GM12878 (cell line): ENCODE data around the gene PKD1. TPM values are rescaled to one million over a fixed set of nuclear protein-coding genes. Genes with fewer than 3 reads are reported as not detected.

Experiments used
- BRCA1 ChIP-seq: IDR thresholded peaks from 2 replicates; pipeline ENCODE4 v1.6.1; 2011; ENCODE audit warnings: low read depth, low read length, improper control_type of control experiment
- CHD1 ChIP-seq: IDR thresholded peaks from 2 replicates; pipeline ENCODE4 v1.6.1; 2012; ENCODE audit warnings: low read depth, low read length, improper control_type of control experiment
- CHD2 ChIP-seq: IDR thresholded peaks from 2 replicates; pipeline ENCODE4 v1.6.1; 2011; ENCODE audit warnings: low read depth, low read length, improper control_type of control experiment, borderline replicate concordance
- CHD4 ChIP-seq: fragments of 200-600 bp; sonication (generic); IDR thresholded peaks from 2 replicates; pipeline ENCODE4 v1.6.1; 2016; ENCODE audit warnings: mild to moderate bottlenecking
- CREB1 ChIP-seq: IDR thresholded peaks from 2 replicates; pipeline ENCODE4 v1.6.1; 2012; ENCODE audit warnings: low read depth, mild to moderate bottlenecking, inconsistent platforms
- EGR1 ChIP-seq, 2 experiments: IDR thresholded peaks; 1 replicate in 1 of 2; 2 replicates in 1 of 2; pipeline ENCODE4 v1.6.1; 2011 to 2012; ENCODE audit warnings: low read depth in 2 of 2, low read length in 2 of 2, borderline replicate concordance in 1 of 2, mild to moderate bottlenecking in 1 of 2, moderate library complexity in 1 of 2
- GATAD2B ChIP-seq: fragments of 450-650 bp; conservative IDR thresholded peaks from 2 replicates; pipeline ENCODE4 v1.6.1; 2017; ENCODE audit warnings: low read depth, mild to moderate bottlenecking, moderate library complexity
- HDAC6 ChIP-seq: fragments of 200-600 bp; sonication (generic); IDR thresholded peaks from one replicate; pipeline ENCODE4 v1.8.0; 2017; ENCODE audit warnings: antibody characterized with exemption; ENCODE audit not compliant: unreplicated experiment
- IKZF1 ChIP-seq: fragments of 450-650 bp; conservative IDR thresholded peaks from 2 replicates; pipeline ENCODE4 v1.6.1; 2017; ENCODE audit warnings: antibody characterized with exemption, mild to moderate bottlenecking
- MXI1 ChIP-seq: fragments of 150-350 bp; IDR thresholded peaks from 2 replicates; pipeline ENCODE4 v1.6.1; 2011; ENCODE audit warnings: low read depth, mild to moderate bottlenecking, inconsistent platforms, low read length, improper control_type of control experiment
- MYC ChIP-seq: IDR thresholded peaks from 2 replicates; pipeline ENCODE4 v1.6.1; 2011; ENCODE audit warnings: mild to moderate bottlenecking, low read length, moderate library complexity, inconsistent platforms; ENCODE audit not compliant: insufficient read depth, insufficient replicate concordance, insufficient read length, severe bottlenecking
- NFXL1 ChIP-seq: fragments of 450-650 bp; IDR thresholded peaks from 2 replicates; pipeline ENCODE4 v1.6.1; 2017; ENCODE audit warnings: antibody characterized with exemption, mild to moderate bottlenecking, borderline replicate concordance
- NFYA ChIP-seq: IDR thresholded peaks from 2 replicates; pipeline ENCODE4 v1.6.1; 2011; ENCODE audit warnings: low read depth, mild to moderate bottlenecking, low read length, improper control_type of control experiment, borderline replicate concordance
- NFYB ChIP-seq: IDR thresholded peaks from 2 replicates; pipeline ENCODE4 v1.6.1; 2011; ENCODE audit warnings: low read depth, mild to moderate bottlenecking, low read length, improper control_type of control experiment, moderate library complexity; ENCODE audit not compliant: insufficient read depth
- NR2C1 ChIP-seq: fragments of 450-650 bp; IDR thresholded peaks from 2 replicates; pipeline ENCODE4 v1.6.1; 2017; ENCODE audit warnings: antibody characterized with exemption, mild to moderate bottlenecking, moderate library complexity
- NRF1 ChIP-seq: conservative IDR thresholded peaks from 2 replicates; pipeline ENCODE4 v1.6.1; 2011; ENCODE audit warnings: mild to moderate bottlenecking, low read depth, low read length, improper control_type of control experiment
- POLR2AphosphoS2 ChIP-seq: IDR thresholded peaks from 2 replicates; pipeline ENCODE4 v1.6.1; 2011; ENCODE audit warnings: low read depth, mild to moderate bottlenecking, low read length, improper control_type of control experiment, moderate library complexity
- SUZ12 ChIP-seq: fragments of 200-600 bp; sonication (generic); IDR thresholded peaks from one replicate; pipeline ENCODE4 v1.6.1; 2018; ENCODE audit warnings: antibody characterized with exemption, mild to moderate bottlenecking; ENCODE audit not compliant: unreplicated experiment
- TARDBP ChIP-seq: IDR thresholded peaks from 2 replicates; pipeline ENCODE4 v1.6.1; 2016; ENCODE audit warnings: borderline replicate concordance
- ZSCAN29 ChIP-seq: fragments of 450-650 bp; IDR thresholded peaks from 2 replicates; pipeline ENCODE4 v1.6.1; 2017; ENCODE audit warnings: mild to moderate bottlenecking, moderate library complexity
- polyA plus RNA-seq, 11 experiments: library from polyadenylated mRNA; depleted of rRNA in 4 of 11; unstranded in 6 of 11; stranded (reverse) in 5 of 11; fragments of >200 nt; fragmentation: Nextera tagmentation in 4 of 11; fragmentation: Illumina TruSeq in 1 of 11; extraction: Ambion mirVana in 4 of 11; extraction: Trizol in 1 of 11; gene quantifications; 1 replicate in 1 of 11; 2 replicates in 10 of 11; pipeline versions ENCODE4 v1.2.1 to v1.2.3, GENCODE V29; 2011 to 2016; ENCODE audit warnings: inconsistent platforms in 2 of 11, missing spikeins in 2 of 11, low read depth in 1 of 11
- total RNA-seq, 4 experiments: library from RNA; depleted of rRNA in 3 of 4; stranded (reverse); fragments of >200 nt in 3 of 4; fragmentation: Illumina TruSeq in 1 of 4; extraction: Trizol in 1 of 4; gene quantifications; 2 replicates each; pipeline versions ENCODE4 v1.2.1 to v1.2.3, GENCODE V29; 2013 to 2021
- TF ChIP-seq, protein P1 (sequence below): fragments of 450-650 bp; formaldehyde crosslinking; IDR thresholded peaks from 2 replicates; pipeline ENCODE4 v1.4.0; 2020; ENCODE audit warnings: mild to moderate bottlenecking, moderate library complexity
- TF ChIP-seq, protein P2 (sequence below): fragments of 450-650 bp; IDR thresholded peaks from 2 replicates; pipeline ENCODE4 v1.6.1; 2017; ENCODE audit warnings: borderline replicate concordance

Gene PKD1
- total and polyA plus RNA-seq, 10 of the 15 experiments (the other 5 are each of a cell fraction or from before 2014, with no cell fraction given): 0.11 to 62.0 (median 6.1) TPM

- TF ChIP-seq, protein P1, sequence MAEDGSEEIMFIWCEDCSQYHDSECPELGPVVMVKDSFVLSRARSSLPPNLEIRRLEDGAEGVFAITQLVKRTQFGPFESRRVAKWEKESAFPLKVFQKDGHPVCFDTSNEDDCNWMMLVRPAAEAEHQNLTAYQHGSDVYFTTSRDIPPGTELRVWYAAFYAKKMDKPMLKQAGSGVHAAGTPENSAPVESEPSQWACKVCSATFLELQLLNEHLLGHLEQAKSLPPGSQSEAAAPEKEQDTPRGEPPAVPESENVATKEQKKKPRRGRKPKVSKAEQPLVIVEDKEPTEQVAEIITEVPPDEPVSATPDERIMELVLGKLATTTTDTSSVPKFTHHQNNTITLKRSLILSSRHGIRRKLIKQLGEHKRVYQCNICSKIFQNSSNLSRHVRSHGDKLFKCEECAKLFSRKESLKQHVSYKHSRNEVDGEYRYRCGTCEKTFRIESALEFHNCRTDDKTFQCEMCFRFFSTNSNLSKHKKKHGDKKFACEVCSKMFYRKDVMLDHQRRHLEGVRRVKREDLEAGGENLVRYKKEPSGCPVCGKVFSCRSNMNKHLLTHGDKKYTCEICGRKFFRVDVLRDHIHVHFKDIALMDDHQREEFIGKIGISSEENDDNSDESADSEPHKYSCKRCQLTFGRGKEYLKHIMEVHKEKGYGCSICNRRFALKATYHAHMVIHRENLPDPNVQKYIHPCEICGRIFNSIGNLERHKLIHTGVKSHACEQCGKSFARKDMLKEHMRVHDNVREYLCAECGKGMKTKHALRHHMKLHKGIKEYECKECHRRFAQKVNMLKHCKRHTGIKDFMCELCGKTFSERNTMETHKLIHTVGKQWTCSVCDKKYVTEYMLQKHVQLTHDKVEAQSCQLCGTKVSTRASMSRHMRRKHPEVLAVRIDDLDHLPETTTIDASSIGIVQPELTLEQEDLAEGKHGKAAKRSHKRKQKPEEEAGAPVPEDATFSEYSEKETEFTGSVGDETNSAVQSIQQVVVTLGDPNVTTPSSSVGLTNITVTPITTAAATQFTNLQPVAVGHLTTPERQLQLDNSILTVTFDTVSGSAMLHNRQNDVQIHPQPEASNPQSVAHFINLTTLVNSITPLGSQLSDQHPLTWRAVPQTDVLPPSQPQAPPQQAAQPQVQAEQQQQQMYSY (CRISPR knock-in tag): peak; percentile 75; the same call in 1 of the 2 replicates
- TF ChIP-seq TARDBP: peak; percentile 87
- TF ChIP-seq NFYA: no peak
- no peak for TF ChIP-seq ZSCAN29
- no peak for TF ChIP-seq HDAC6
- TF ChIP-seq NR2C1: peak; percentile 89
- peak; percentile 84 for TF ChIP-seq CHD2
- TF ChIP-seq POLR2AphosphoS2: 0 out of 2 replicates have a peak, but pooled peaks have one; percentile 60
- TF ChIP-seq NFXL1: 0 out of 2 replicates have a peak, but pooled peaks have one; percentile 59
- TF ChIP-seq MXI1: peak; percentile 84; the same call in 1 of the 2 replicates
- no peak for TF ChIP-seq SUZ12
- peak; percentile 89 for TF ChIP-seq CREB1
- TF ChIP-seq MYC: peak; percentile 28
- TF ChIP-seq EGR1 (IDR thresholded peaks at IDR 0.05; ENCODE audit: borderline replicate concordance in 1 of 2, low read depth in 2 of 2, low read length in 2 of 2): peak; percentile 68 to 74
- TF ChIP-seq, protein P2, sequence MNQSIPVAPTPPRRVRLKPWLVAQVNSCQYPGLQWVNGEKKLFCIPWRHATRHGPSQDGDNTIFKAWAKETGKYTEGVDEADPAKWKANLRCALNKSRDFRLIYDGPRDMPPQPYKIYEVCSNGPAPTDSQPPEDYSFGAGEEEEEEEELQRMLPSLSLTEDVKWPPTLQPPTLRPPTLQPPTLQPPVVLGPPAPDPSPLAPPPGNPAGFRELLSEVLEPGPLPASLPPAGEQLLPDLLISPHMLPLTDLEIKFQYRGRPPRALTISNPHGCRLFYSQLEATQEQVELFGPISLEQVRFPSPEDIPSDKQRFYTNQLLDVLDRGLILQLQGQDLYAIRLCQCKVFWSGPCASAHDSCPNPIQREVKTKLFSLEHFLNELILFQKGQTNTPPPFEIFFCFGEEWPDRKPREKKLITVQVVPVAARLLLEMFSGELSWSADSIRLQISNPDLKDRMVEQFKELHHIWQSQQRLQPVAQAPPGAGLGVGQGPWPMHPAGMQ: no peak
- TF ChIP-seq NRF1: 0 out of 2 replicates have a peak, but pooled peaks have one; percentile 21
- TF ChIP-seq CHD1: no peak
- no peak for TF ChIP-seq NFYB
- no peak for TF ChIP-seq CHD4
- TF ChIP-seq IKZF1: peak; percentile 100
- TF ChIP-seq GATAD2B: no peak; the same call in none of the 2 replicates
- no peak for TF ChIP-seq BRCA1
These were observed 88.2 kb downstream of the PKD1 start, which contains the start of the genes NTHL1 and TSC2 (continued) for GRCh38 chr16:2047330-2048115.
